ENCODE data around the gene TBRG4.

The TBRG4 gene

GRCh38 chr7:45140827-45141226 is 29.3 kb upstream of the TBRG4 start:
- DNase-seq: no peak

- DNase-seq: no peak
These were observed 27.2 kb upstream of the TBRG4 start for GRCh38 chr7:45138433-45139267.

- DNase-seq: peak; percentile 60
These were observed 24.9 kb upstream of the TBRG4 start for GRCh38 chr7:45136106-45137060.

- no peak for DNase-seq
These were observed 22.4 kb upstream of the TBRG4 start for GRCh38 chr7:45133877-45134276.

- no peak for DNase-seq
These were observed 21.9 kb upstream of the TBRG4 start for GRCh38 chr7:45133352-45133751.

- DNase-seq: no peak
These were observed 21.3 kb upstream of the TBRG4 start for GRCh38 chr7:45132708-45133320.

GRCh38 chr7:45131891-45132290 is 20.4 kb upstream of the TBRG4 start:
- no peak for DNase-seq

- no peak for DNase-seq
These were observed 19.4 kb upstream of the TBRG4 start for GRCh38 chr7:45130910-45131309.

GRCh38 chr7:45129906-45130305 is 18.4 kb upstream of the TBRG4 start:
- no peak for DNase-seq

GRCh38 chr7:45129181-45129800 is 17.8 kb upstream of the TBRG4 start:
- DNase-seq: no peak

- no peak for DNase-seq
These were observed 15.4 kb upstream of the TBRG4 start for GRCh38 chr7:45126920-45127319.

GRCh38 chr7:45126201-45126600 is 14.7 kb upstream of the TBRG4 start:
- DNase-seq: no peak

GRCh38 chr7:45125193-45125904 is 13.9 kb upstream of the TBRG4 start:
- no peak for DNase-seq

- no peak for DNase-seq
These were observed 12.6 kb upstream of the TBRG4 start for GRCh38 chr7:45123913-45124710.

- no peak for DNase-seq
These were observed 11.7 kb upstream of the TBRG4 start for GRCh38 chr7:45122975-45123860.

- no peak for DNase-seq
These were observed 8.1 kb upstream of the TBRG4 start for GRCh38 chr7:45119550-45119949.

- no peak for DNase-seq
These were observed 7.4 kb upstream of the TBRG4 start for GRCh38 chr7:45118889-45119331.

- DNase-seq: no peak
These were observed 6.8 kb upstream of the TBRG4 start for GRCh38 chr7:45118292-45118691.

- no peak for DNase-seq
These were observed 6.1 kb upstream of the TBRG4 start for GRCh38 chr7:45117582-45117981.

- DNase-seq: no peak
These were observed 4.6 kb upstream of the TBRG4 start for GRCh38 chr7:45116048-45116447.
